GM12878 (cell line): ENCODE results near the gene SAPCD2. TPM values are rescaled to one million over a fixed set of nuclear protein-coding genes. Genes with fewer than 3 reads are reported as not detected.

Experiments used
- BHLHE40 ChIP-seq, 2 experiments: fragments of 450-650 bp in 1 of 2; IDR thresholded peaks; 2 replicates each; pipeline ENCODE4 v1.6.1; 2011 to 2017; ENCODE audit warnings: low read depth in 2 of 2, borderline replicate concordance in 1 of 2, improper control_type of control experiment in 1 of 2, low read length in 1 of 2, mild to moderate bottlenecking in 1 of 2
- CEBPZ ChIP-seq: fragments of 150-350 bp; IDR thresholded peaks from 2 replicates; pipeline ENCODE4 v1.6.1; 2016; ENCODE audit warnings: low read depth, low read length
- CHD4 ChIP-seq: fragments of 200-600 bp; sonication (generic); IDR thresholded peaks from 2 replicates; pipeline ENCODE4 v1.6.1; 2016; ENCODE audit warnings: mild to moderate bottlenecking
- E4F1 ChIP-seq: fragments of 450-650 bp; IDR thresholded peaks from 2 replicates; pipeline ENCODE4 v1.6.1; 2018; ENCODE audit warnings: borderline replicate concordance, mild to moderate bottlenecking; ENCODE audit not compliant: partially characterized antibody
- GATAD2B ChIP-seq: fragments of 450-650 bp; conservative IDR thresholded peaks from 2 replicates; pipeline ENCODE4 v1.6.1; 2017; ENCODE audit warnings: low read depth, mild to moderate bottlenecking, moderate library complexity
- JUND ChIP-seq: IDR thresholded peaks from 2 replicates; pipeline ENCODE4 v1.6.1; 2012; ENCODE audit warnings: low read depth, mild to moderate bottlenecking, low read length, improper control_type of control experiment, moderate library complexity
- MEF2A ChIP-seq: IDR thresholded peaks from 2 replicates; pipeline ENCODE4 v1.6.1; 2011; ENCODE audit warnings: low read depth, mild to moderate bottlenecking, low read length, moderate library complexity; ENCODE audit not compliant: insufficient read depth
- NR2F1 ChIP-seq: fragments of 450-650 bp; conservative IDR thresholded peaks from 2 replicates; pipeline ENCODE4 v1.6.1; 2017; ENCODE audit warnings: mild to moderate bottlenecking
- POLR2A ChIP-seq: IDR thresholded peaks from 2 replicates; pipeline ENCODE4 v1.6.1; 2011; ENCODE audit warnings: low read depth, mild to moderate bottlenecking, low read length
- RAD21 ChIP-seq: IDR thresholded peaks from 2 replicates; pipeline ENCODE4 v1.6.1; 2011; ENCODE audit warnings: mild to moderate bottlenecking, low read depth, low read length, moderate library complexity; ENCODE audit not compliant: insufficient read depth
- RCOR1 ChIP-seq: conservative IDR thresholded peaks from 2 replicates; pipeline ENCODE4 v1.6.1; 2012; ENCODE audit warnings: low read depth, low read length, improper control_type of control experiment
- SUZ12 ChIP-seq: fragments of 200-600 bp; sonication (generic); IDR thresholded peaks from one replicate; pipeline ENCODE4 v1.6.1; 2018; ENCODE audit warnings: antibody characterized with exemption, mild to moderate bottlenecking; ENCODE audit not compliant: unreplicated experiment
- polyA plus RNA-seq, 11 experiments: library from polyadenylated mRNA; depleted of rRNA in 4 of 11; unstranded in 6 of 11; stranded (reverse) in 5 of 11; fragments of >200 nt; fragmentation: Nextera tagmentation in 4 of 11; fragmentation: Illumina TruSeq in 1 of 11; extraction: Ambion mirVana in 4 of 11; extraction: Trizol in 1 of 11; gene quantifications; 1 replicate in 1 of 11; 2 replicates in 10 of 11; pipeline versions ENCODE4 v1.2.1 to v1.2.3, GENCODE V29; 2011 to 2016; ENCODE audit warnings: inconsistent platforms in 2 of 11, missing spikeins in 2 of 11, low read depth in 1 of 11
- total RNA-seq, 4 experiments: library from RNA; depleted of rRNA in 3 of 4; stranded (reverse); fragments of >200 nt in 3 of 4; fragmentation: Illumina TruSeq in 1 of 4; extraction: Trizol in 1 of 4; gene quantifications; 2 replicates each; pipeline versions ENCODE4 v1.2.1 to v1.2.3, GENCODE V29; 2013 to 2021
- TF ChIP-seq, protein P1 (sequence below): IDR thresholded peaks from 2 replicates; pipeline ENCODE4 v1.6.1; 2012; ENCODE audit warnings: mild to moderate bottlenecking, low read depth, low read length
- TF ChIP-seq, protein P2 (sequence below): fragments of 450-650 bp; IDR thresholded peaks from 2 replicates; pipeline ENCODE4 v1.6.1; 2017; ENCODE audit warnings: mild to moderate bottlenecking, moderate library complexity
- TF ChIP-seq, protein P3 (sequence below): fragments of 450-650 bp; IDR thresholded peaks from 2 replicates; pipeline ENCODE4 v1.6.1; 2016; ENCODE audit warnings: mild to moderate bottlenecking

SAPCD2 gene
- total and polyA plus RNA-seq, 10 of the 15 experiments (the other 5 are each of a cell fraction or from before 2014, with no cell fraction given), result 1.6 to 35.2 (median 7.2) TPM

DNA sequence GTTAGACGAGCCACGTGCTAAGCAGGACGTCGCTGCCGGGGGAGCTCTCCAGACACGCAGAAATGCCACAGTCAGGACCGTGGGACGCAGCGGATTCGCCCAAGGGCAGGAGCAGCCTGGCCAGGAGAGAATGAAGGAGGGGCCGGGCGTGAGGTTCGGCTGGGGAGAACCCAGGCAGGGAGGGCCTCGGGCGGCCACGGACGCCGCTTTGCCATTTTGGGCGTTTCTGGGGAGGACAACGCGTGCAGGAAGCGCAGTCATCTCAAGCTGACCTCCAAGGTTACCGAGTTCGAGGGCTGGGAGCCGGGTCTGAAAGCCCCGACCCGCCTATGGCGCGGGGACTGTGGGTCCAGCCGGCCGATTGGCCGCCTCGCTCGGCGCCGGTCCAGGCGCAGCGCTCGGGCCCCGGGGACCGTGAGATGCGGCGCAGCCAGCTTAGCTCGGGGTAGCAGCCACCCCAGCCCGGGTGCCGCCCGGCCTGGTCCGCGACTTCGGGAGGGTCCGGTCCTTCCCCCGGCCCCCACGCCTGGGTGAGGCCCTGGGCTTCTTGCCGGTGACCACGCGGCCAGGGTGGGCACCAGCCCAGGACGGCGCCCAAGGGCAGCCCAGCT is 15.7 kb upstream of the SAPCD2 start (continued):
- TF ChIP-seq, protein P1, sequence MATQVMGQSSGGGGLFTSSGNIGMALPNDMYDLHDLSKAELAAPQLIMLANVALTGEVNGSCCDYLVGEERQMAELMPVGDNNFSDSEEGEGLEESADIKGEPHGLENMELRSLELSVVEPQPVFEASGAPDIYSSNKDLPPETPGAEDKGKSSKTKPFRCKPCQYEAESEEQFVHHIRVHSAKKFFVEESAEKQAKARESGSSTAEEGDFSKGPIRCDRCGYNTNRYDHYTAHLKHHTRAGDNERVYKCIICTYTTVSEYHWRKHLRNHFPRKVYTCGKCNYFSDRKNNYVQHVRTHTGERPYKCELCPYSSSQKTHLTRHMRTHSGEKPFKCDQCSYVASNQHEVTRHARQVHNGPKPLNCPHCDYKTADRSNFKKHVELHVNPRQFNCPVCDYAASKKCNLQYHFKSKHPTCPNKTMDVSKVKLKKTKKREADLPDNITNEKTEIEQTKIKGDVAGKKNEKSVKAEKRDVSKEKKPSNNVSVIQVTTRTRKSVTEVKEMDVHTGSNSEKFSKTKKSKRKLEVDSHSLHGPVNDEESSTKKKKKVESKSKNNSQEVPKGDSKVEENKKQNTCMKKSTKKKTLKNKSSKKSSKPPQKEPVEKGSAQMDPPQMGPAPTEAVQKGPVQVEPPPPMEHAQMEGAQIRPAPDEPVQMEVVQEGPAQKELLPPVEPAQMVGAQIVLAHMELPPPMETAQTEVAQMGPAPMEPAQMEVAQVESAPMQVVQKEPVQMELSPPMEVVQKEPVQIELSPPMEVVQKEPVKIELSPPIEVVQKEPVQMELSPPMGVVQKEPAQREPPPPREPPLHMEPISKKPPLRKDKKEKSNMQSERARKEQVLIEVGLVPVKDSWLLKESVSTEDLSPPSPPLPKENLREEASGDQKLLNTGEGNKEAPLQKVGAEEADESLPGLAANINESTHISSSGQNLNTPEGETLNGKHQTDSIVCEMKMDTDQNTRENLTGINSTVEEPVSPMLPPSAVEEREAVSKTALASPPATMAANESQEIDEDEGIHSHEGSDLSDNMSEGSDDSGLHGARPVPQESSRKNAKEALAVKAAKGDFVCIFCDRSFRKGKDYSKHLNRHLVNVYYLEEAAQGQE, result no peak
- no peak for TF ChIP-seq E4F1
- no peak for TF ChIP-seq CHD4
- TF ChIP-seq, protein P2, sequence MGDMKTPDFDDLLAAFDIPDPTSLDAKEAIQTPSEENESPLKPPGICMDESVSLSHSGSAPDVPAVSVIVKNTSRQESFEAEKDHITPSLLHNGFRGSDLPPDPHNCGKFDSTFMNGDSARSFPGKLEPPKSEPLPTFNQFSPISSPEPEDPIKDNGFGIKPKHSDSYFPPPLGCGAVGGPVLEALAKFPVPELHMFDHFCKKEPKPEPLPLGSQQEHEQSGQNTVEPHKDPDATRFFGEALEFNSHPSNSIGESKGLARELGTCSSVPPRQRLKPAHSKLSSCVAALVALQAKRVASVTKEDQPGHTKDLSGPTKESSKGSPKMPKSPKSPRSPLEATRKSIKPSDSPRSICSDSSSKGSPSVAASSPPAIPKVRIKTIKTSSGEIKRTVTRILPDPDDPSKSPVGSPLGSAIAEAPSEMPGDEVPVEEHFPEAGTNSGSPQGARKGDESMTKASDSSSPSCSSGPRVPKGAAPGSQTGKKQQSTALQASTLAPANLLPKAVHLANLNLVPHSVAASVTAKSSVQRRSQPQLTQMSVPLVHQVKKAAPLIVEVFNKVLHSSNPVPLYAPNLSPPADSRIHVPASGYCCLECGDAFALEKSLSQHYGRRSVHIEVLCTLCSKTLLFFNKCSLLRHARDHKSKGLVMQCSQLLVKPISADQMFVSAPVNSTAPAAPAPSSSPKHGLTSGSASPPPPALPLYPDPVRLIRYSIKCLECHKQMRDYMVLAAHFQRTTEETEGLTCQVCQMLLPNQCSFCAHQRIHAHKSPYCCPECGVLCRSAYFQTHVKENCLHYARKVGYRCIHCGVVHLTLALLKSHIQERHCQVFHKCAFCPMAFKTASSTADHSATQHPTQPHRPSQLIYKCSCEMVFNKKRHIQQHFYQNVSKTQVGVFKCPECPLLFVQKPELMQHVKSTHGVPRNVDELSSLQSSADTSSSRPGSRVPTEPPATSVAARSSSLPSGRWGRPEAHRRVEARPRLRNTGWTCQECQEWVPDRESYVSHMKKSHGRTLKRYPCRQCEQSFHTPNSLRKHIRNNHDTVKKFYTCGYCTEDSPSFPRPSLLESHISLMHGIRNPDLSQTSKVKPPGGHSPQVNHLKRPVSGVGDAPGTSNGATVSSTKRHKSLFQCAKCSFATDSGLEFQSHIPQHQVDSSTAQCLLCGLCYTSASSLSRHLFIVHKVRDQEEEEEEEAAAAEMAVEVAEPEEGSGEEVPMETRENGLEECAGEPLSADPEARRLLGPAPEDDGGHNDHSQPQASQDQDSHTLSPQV, result no peak
- no peak for TF ChIP-seq RCOR1
- TF ChIP-seq MEF2A, result no peak
- TF ChIP-seq SUZ12, result no peak
- TF ChIP-seq JUND, result no peak
- TF ChIP-seq CEBPZ, result no peak
- no peak for TF ChIP-seq BHLHE40 (IDR thresholded peaks at IDR 0.05; ENCODE audit: borderline replicate concordance in 1 of 2, low read depth in 2 of 2, low read length in 1 of 2)
- TF ChIP-seq, protein P3, sequence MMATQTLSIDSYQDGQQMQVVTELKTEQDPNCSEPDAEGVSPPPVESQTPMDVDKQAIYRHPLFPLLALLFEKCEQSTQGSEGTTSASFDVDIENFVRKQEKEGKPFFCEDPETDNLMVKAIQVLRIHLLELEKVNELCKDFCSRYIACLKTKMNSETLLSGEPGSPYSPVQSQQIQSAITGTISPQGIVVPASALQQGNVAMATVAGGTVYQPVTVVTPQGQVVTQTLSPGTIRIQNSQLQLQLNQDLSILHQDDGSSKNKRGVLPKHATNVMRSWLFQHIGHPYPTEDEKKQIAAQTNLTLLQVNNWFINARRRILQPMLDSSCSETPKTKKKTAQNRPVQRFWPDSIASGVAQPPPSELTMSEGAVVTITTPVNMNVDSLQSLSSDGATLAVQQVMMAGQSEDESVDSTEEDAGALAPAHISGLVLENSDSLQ, result no peak
- no peak for TF ChIP-seq RAD21
- peak; percentile 12; the same call in 1 of the 2 replicates for TF ChIP-seq NR2F1
- TF ChIP-seq GATAD2B, result peak; percentile 88
- TF ChIP-seq POLR2A, result no peak
